Measurements from ENCODE around the gene GRAP2. TPM values are rescaled to one million over a fixed set of nuclear protein-coding genes. Genes with fewer than 3 reads are reported as not detected.

Gene GRAP2
- total RNA-seq, 1 donor from 2014 or later: 12.3 TPM

DNA sequence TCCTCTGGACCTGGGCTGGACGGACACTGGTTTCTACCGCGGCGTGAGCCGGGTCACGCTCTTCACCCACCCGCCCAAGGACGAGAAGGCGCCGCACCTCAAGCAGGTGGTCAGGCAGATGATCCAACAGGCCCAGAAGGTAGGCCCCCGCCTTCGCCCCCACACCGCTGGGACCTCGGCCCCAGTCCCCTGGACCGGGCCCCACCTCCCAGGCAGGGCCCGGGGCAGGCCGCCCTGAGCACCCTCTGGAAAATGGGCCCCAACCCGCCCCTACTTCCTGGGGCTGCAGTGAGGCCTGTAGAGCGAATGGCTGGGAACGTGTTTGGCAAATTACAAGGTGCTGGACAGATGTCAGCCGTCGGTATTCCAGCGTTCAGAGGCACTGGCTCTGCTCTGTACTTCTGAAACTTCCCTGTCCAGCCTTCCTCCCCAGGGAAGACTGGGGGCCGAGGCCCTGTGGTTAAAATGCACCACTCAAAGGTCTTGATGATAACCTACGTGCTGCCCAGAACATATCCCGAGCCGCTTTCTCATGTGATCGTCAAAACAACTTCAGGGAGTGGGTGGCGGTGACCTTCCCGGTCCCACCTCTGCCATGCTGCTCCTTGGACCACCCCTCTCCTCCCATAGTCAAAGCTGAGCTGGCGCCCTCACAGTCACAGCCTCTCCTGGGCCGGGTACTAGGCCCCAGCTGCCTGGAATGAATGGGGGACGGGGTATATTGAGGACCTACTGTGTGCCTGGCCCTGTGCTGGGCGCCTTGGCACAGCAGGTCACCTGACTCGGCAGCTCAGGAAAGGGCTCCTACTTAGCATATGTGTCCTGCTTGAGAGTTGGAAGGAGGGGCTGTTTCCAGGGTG is 94.7 kb downstream of the GRAP2 start:
- H3K27ac ChIP-seq: peak overlapping the region; percentile 85
- H3K9me3 ChIP-seq: no peaks in the 10 kb centered on the region
- intact Hi-C loops (cut with DNase I): no loop called here
- H3K4me1 ChIP-seq: peaks cover 33% of the 10 kb centered on the region
- no peaks in the 10 kb centered on the region for H3K36me3 ChIP-seq
- peak overlapping the region; percentile 42 to 51 for H3K4me3 ChIP-seq
- no peak for DNase-seq (ENCODE audit: extremely low spot score in 2 of 2)
- no peaks in the 10 kb centered on the region for H3K27me3 ChIP-seq
- TF ChIP-seq POLR2AphosphoS5 (IDR thresholded peaks at IDR 0.05; ENCODE audit: insufficient read depth in 1 of 2, low read depth in 1 of 2) (no peak), POLR2A (IDR thresholded peaks at IDR 0.05) (no peak)
- TF ChIP-seq, protein P1, sequence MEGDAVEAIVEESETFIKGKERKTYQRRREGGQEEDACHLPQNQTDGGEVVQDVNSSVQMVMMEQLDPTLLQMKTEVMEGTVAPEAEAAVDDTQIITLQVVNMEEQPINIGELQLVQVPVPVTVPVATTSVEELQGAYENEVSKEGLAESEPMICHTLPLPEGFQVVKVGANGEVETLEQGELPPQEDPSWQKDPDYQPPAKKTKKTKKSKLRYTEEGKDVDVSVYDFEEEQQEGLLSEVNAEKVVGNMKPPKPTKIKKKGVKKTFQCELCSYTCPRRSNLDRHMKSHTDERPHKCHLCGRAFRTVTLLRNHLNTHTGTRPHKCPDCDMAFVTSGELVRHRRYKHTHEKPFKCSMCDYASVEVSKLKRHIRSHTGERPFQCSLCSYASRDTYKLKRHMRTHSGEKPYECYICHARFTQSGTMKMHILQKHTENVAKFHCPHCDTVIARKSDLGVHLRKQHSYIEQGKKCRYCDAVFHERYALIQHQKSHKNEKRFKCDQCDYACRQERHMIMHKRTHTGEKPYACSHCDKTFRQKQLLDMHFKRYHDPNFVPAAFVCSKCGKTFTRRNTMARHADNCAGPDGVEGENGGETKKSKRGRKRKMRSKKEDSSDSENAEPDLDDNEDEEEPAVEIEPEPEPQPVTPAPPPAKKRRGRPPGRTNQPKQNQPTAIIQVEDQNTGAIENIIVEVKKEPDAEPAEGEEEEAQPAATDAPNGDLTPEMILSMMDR (IDR thresholded peaks at IDR 0.05): no peak

DNA sequence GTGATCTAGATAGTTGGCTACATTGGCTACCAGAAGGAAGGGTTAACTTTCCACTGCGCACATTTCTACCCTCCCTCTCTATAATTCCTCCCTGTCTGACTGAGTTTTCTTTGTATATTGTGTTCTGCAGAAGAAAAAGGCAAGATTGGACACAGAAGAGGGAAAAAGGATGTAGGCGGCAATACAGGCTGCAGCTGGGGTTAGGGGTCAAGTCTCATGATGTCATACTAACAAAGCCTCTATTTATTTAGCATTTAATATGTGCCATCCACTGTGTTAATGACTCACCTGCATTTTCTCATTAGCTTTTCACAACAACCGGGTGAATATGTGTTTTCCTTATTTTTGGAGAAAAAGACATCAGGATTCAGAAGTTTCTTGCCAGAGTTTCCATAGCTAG is 95.8 kb downstream of the GRAP2 start:
- peaks cover 36% of the 10 kb centered on the region for H3K4me1 ChIP-seq
- H3K9me3 ChIP-seq: no peaks in the 10 kb centered on the region
- intact Hi-C loops (cut with DNase I): no loop called here
- no peaks in the 10 kb centered on the region for H3K27me3 ChIP-seq
- no peak for TF ChIP-seq POLR2A (IDR thresholded peaks at IDR 0.05)
- TF ChIP-seq, protein P1 (IDR thresholded peaks at IDR 0.05): no peak
- TF ChIP-seq POLR2AphosphoS5 (IDR thresholded peaks at IDR 0.05; ENCODE audit: insufficient read depth in 1 of 2, low read depth in 1 of 2): no peak
- peak overlapping the region; percentile 47 for H3K27ac ChIP-seq
- H3K36me3 ChIP-seq: no peaks in the 10 kb centered on the region
- peak overlapping the region in 1 of 2 donors; percentile 51 for H3K4me3 ChIP-seq
- no peak for DNase-seq (ENCODE audit: extremely low spot score in 2 of 2)

DNA sequence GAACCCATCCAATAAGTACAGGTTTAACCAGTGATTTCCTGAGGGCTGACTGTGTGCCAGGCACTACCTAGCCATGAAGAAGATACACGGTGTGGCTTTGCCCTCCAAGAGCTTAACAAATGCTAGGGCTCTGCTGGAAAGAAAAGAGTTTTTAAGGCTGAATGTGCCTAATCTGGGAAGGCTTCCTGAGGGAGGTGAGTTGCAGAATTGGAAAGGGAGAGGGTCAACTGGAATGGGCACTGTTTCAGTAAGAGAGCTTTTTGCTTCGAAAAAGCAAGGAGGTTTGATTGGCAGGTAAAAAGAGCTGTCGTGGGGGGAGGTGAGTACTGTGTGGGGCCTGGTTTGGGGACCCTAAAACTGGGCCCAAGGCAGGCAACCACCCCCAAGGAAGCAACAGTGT is 96.5 kb downstream of the GRAP2 start:
- Histone ChIP-seq H3K4me1 (peaks cover 43% of the 10 kb centered on the region), H3K27ac (peak overlapping the region; percentile 47), H3K36me3 (no peaks in the 10 kb centered on the region), H3K4me3 (no peak overlapping the region), H3K27me3 (no peaks in the 10 kb centered on the region), H3K9me3 (no peaks in the 10 kb centered on the region)
- no peak for DNase-seq (ENCODE audit: extremely low spot score in 2 of 2)
- no peak for TF ChIP-seq POLR2A (IDR thresholded peaks at IDR 0.05)
- TF ChIP-seq, protein P1 (IDR thresholded peaks at IDR 0.05): no peak
- TF ChIP-seq POLR2AphosphoS5 (IDR thresholded peaks at IDR 0.05; ENCODE audit: insufficient read depth in 1 of 2, low read depth in 1 of 2): no peak
- intact Hi-C loops (cut with DNase I): no loop called here

DNA sequence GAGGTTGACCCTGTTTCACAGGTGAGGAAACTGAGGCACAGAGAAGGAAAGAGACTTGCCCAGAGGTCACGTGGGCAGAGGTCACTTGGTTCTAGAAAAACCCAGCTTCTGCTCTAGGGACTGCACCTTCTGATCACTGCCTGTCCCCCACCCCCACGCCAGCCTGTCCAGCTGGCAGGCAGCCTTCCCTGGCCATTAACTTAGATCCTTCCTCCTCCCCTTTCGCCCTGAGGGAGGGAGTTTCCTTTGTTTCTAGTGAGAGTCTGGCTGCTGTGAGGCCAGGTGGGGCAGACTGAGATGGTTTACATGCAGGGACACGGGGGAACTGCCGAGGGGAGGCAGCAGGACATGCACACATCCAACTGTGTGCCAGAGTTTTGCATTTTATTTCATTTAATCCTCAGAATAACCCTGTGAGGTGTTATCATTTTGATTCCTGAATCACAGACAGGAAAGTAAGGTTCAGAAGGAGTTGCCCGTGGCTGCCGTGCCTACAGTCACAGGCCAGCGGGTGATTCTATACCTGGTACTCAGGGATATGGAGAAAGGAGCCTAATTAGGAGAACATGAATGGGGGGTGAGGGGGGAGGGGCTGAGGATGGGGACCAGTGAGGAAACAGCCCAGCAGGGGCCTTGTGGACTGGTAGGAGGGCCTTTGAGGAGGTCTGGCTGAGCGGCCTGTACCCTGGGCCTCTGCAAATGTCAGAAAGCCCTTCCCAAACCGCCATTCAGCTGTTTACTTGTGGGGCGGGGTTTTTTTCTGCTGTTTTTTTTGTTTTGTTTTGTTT is 97.2 kb downstream of the GRAP2 start:
- peaks cover 46% of the 10 kb centered on the region for H3K4me1 ChIP-seq
- H3K27me3 ChIP-seq: no peaks in the 10 kb centered on the region
- intact Hi-C loops (cut with DNase I): no loop called here
- no peak for DNase-seq (ENCODE audit: extremely low spot score in 2 of 2)
- TF ChIP-seq, protein P1 (IDR thresholded peaks at IDR 0.05): no peak
- TF ChIP-seq POLR2A (IDR thresholded peaks at IDR 0.05) (no peak), POLR2AphosphoS5 (IDR thresholded peaks at IDR 0.05; ENCODE audit: insufficient read depth in 1 of 2, low read depth in 1 of 2) (no peak)
- H3K4me3 ChIP-seq: no peak overlapping the region
- peak overlapping the region; percentile 47 for H3K27ac ChIP-seq
- H3K9me3 ChIP-seq: no peaks in the 10 kb centered on the region
- no peaks in the 10 kb centered on the region for H3K36me3 ChIP-seq

Measured in vagina (tissue), 2 donors.